Uterus (tissue), 2 donors: ENCODE measurements around the gene CFAP61.

Experiments
- CTCF ChIP-seq, 4 experiments: fragments of 200-600 bp in 2 of 4; fragments of 450-650 bp in 2 of 4; sonication (generic) in 2 of 4; IDR thresholded peaks; one replicate each; pipeline ENCODE4 v1.5.1; 2016 to 2019; ENCODE audit warnings: antibody characterized with exemption in 4 of 4, mild to moderate bottlenecking in 2 of 4, moderate library complexity in 1 of 4
- POLR2A ChIP-seq, 2 donors: fragments of 450-650 bp; IDR thresholded peaks; one replicate each; pipeline ENCODE4 v1.6.1; 2016; ENCODE audit warnings: antibody characterized with exemption in 2 of 2, mild to moderate bottlenecking in 1 of 2, moderate library complexity in 1 of 2

GRCh38 chr20:20211274-20211987, 159.1 kb downstream of the CFAP61 start:
- TF ChIP-seq CTCF (IDR thresholded peaks at IDR 0.05) (no peak), POLR2A (IDR thresholded peaks at IDR 0.05) (no peak)
